ENCODE results near the gene NAA30. TPM values are rescaled to one million over a fixed set of nuclear protein-coding genes. Genes with fewer than 3 reads are reported as not detected.

NAA30 gene
- polyA plus RNA-seq, 1 donor from 2014 or later = 26.9 TPM

GRCh38 chr14:57461777-57462320, 71.5 kb downstream of the NAA30 start:
- TF ChIP-seq, protein P1, sequence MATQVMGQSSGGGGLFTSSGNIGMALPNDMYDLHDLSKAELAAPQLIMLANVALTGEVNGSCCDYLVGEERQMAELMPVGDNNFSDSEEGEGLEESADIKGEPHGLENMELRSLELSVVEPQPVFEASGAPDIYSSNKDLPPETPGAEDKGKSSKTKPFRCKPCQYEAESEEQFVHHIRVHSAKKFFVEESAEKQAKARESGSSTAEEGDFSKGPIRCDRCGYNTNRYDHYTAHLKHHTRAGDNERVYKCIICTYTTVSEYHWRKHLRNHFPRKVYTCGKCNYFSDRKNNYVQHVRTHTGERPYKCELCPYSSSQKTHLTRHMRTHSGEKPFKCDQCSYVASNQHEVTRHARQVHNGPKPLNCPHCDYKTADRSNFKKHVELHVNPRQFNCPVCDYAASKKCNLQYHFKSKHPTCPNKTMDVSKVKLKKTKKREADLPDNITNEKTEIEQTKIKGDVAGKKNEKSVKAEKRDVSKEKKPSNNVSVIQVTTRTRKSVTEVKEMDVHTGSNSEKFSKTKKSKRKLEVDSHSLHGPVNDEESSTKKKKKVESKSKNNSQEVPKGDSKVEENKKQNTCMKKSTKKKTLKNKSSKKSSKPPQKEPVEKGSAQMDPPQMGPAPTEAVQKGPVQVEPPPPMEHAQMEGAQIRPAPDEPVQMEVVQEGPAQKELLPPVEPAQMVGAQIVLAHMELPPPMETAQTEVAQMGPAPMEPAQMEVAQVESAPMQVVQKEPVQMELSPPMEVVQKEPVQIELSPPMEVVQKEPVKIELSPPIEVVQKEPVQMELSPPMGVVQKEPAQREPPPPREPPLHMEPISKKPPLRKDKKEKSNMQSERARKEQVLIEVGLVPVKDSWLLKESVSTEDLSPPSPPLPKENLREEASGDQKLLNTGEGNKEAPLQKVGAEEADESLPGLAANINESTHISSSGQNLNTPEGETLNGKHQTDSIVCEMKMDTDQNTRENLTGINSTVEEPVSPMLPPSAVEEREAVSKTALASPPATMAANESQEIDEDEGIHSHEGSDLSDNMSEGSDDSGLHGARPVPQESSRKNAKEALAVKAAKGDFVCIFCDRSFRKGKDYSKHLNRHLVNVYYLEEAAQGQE (IDR thresholded peaks at IDR 0.05; ENCODE audit: borderline replicate concordance) = no peak
- no peak for TF ChIP-seq TAF1 (IDR thresholded peaks at IDR 0.05; ENCODE audit: low read depth)
- no peak for TF ChIP-seq POLR2AphosphoS5 (IDR thresholded peaks at IDR 0.05)
- no peak for TF ChIP-seq RAD21 (conservative IDR thresholded peaks at IDR 0.05)
- TF ChIP-seq EP300 (conservative IDR thresholded peaks at IDR 0.05; ENCODE audit: poor library complexity, severe bottlenecking) = no peak
- no peak for TF ChIP-seq MXI1 (conservative IDR thresholded peaks at IDR 0.05; ENCODE audit: poor library complexity, severe bottlenecking)
- no peak for TF ChIP-seq SMC3 (conservative IDR thresholded peaks at IDR 0.05; ENCODE audit: poor library complexity)
- no peak for TF ChIP-seq CTCF (IDR thresholded peaks at IDR 0.05; ENCODE audit: poor library complexity, severe bottlenecking)
- TF ChIP-seq EZH2 (IDR thresholded peaks at IDR 0.05; ENCODE audit: borderline replicate concordance, insufficient read depth, low read length, poor library complexity, severe bottlenecking) = no peak

GRCh38 chr14:57462551-57462950, 72.2 kb downstream of the NAA30 start:
- TF ChIP-seq EZH2 (IDR thresholded peaks at IDR 0.05; ENCODE audit: borderline replicate concordance, insufficient read depth, low read length, poor library complexity, severe bottlenecking) (no peak), SMC3 (conservative IDR thresholded peaks at IDR 0.05; ENCODE audit: poor library complexity) (no peak), CTCF (IDR thresholded peaks at IDR 0.05; ENCODE audit: poor library complexity, severe bottlenecking) (no peak), POLR2AphosphoS5 (IDR thresholded peaks at IDR 0.05) (no peak), TAF1 (IDR thresholded peaks at IDR 0.05; ENCODE audit: low read depth) (no peak), EP300 (conservative IDR thresholded peaks at IDR 0.05; ENCODE audit: poor library complexity, severe bottlenecking) (no peak), RAD21 (conservative IDR thresholded peaks at IDR 0.05) (no peak), MXI1 (conservative IDR thresholded peaks at IDR 0.05; ENCODE audit: poor library complexity, severe bottlenecking) (no peak)
- TF ChIP-seq, protein P1 (IDR thresholded peaks at IDR 0.05; ENCODE audit: borderline replicate concordance) = no peak
- no peak overlapping the region for H3K4me2 ChIP-seq (ENCODE audit: low read length)
- H3K36me3 ChIP-seq (ENCODE audit: insufficient read depth, low read length) = no peaks in the 10 kb centered on the region
- H3K4me3 ChIP-seq (ENCODE audit: low read length) = no peak overlapping the region
- no peak overlapping the region for H3K27ac ChIP-seq (ENCODE audit: low read length)
- H3F3A ChIP-seq (ENCODE audit: insufficient read depth, low read length, poor library complexity, severe bottlenecking) = no peaks in the 10 kb centered on the region
- H3K9me2 ChIP-seq (ENCODE audit: insufficient read depth, low read length) = no peaks in the 10 kb centered on the region
- H2AFZ ChIP-seq (ENCODE audit: low read depth, low read length) = no peak overlapping the region
- H3K9me3 ChIP-seq (ENCODE audit: low read length) = no peaks in the 10 kb centered on the region
- H4K20me1 ChIP-seq (ENCODE audit: insufficient read depth) = no peaks in the 10 kb centered on the region
- no peak overlapping the region for H3K9ac ChIP-seq (ENCODE audit: low read length)
- H3K79me2 ChIP-seq (replicated peaks; ENCODE audit: insufficient read depth, low read length) = no peaks in the 10 kb centered on the region
- H3K27me3 ChIP-seq (ENCODE audit: insufficient read depth, low read depth, low read length) = no peaks in the 10 kb centered on the region

More at GRCh38 chr14:57461777-57462320, 71.5 kb downstream of the NAA30 start:
- Histone ChIP-seq H4K20me1 (ENCODE audit: insufficient read depth) (no peaks in the 10 kb centered on the region), H3K27ac (ENCODE audit: low read length) (no peak overlapping the region), H3K9me3 (ENCODE audit: low read length) (no peaks in the 10 kb centered on the region), H2AFZ (ENCODE audit: low read depth, low read length) (no peak overlapping the region), H3K4me2 (ENCODE audit: low read length) (no peak overlapping the region), H3K4me3 (ENCODE audit: low read length) (no peak overlapping the region), H3F3A (ENCODE audit: insufficient read depth, low read length, poor library complexity, severe bottlenecking) (no peaks in the 10 kb centered on the region), H3K79me2 (replicated peaks; ENCODE audit: insufficient read depth, low read length) (no peaks in the 10 kb centered on the region), H3K9ac (ENCODE audit: low read length) (no peak overlapping the region), H3K9me2 (ENCODE audit: insufficient read depth, low read length) (no peaks in the 10 kb centered on the region), H3K36me3 (ENCODE audit: insufficient read depth, low read length) (no peaks in the 10 kb centered on the region), H3K27me3 (ENCODE audit: insufficient read depth, low read depth, low read length) (no peaks in the 10 kb centered on the region)
